Measurements from ENCODE around the gene DNPH1.

DNPH1 gene

DNA sequence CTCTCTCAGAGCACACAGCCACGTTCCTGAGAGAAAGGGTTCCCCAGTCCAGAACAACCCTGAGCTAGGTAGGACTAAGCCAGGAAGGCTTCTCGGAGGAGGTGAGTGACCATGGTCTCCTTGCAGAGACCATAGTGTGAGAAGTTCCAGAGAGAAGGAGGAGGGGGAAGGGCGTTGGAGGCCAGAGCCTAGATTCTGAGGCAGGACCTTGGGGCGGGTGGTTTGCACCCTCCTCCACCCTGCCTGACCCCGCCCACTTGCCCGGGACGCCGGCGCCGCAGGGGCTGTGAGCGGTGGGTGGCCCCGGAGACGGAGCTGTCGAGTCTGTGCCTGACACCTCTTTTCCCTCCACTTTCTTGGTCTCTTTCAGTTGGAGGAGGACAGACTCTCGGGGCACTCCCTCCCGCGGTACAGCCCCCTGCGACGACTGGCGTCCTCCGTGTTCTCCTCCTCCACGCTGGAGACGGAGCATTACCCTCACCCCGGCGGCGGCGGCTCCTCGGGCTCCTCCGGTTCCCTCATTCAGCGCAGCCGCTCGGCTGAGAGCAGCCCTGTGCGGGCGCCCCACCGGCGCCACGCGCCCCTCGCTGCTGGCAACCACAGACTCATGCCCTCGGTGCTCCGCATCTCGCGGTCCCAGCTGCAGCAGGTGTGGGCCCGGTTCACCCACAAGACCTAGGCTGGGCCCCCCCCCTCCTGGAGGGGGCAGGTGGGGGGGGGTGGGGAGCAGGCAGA, 40.2 kb upstream of the DNPH1 start:
- TF ChIP-seq GATA2 (IDR thresholded peaks at IDR 0.05; ENCODE audit: low read depth, low read length) (no peak), GATA3 (IDR thresholded peaks at IDR 0.05; ENCODE audit: low read depth, low read length) (no peak)

DNA sequence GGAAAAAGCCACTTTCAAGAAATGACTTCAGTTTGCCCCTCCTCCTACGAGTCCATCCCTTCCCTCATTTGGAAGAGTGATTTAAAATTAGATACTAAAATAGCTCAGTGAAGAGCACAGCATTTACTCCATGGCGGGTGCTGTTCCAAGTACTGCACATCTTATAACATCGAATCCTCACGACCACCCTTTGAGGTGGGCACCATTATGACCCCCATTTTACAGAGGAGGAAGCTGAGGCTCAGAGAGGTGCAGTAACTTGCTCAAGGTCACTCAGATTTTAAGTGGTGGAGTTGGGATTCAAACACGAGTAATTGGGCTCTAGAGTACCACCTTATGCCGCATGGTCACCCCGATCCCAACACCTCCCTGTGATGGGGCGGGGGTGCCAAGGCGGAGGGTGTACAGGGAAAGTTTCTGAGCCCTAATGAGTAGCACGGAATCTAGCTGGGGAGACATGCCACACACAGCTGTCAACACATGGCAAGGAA, 39.5 kb upstream of the DNPH1 start:
- TF ChIP-seq GATA2 (IDR thresholded peaks at IDR 0.05; ENCODE audit: low read depth, low read length) (no peak), GATA3 (IDR thresholded peaks at IDR 0.05; ENCODE audit: low read depth, low read length) (no peak)

DNA sequence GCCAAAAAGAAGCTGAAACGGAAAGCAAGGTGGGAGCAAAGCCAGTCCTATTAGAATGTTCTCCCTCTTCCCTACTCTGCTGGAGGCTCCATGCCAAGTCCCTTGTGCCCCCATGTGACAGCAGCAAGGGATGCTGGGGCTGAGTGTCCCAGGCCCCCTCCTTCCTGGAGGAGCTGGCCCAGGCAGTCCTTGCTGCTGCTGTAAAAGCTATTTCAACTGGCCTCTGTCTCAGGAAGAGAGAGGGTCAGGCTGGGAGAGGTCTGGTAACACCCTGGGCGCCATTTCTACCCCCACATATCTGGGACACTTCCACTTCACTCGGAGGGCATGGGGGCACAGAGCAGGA, 39.0 kb upstream of the DNPH1 start:
- TF ChIP-seq GATA2 (IDR thresholded peaks at IDR 0.05; ENCODE audit: low read depth, low read length) = no peak
- TF ChIP-seq GATA3 (IDR thresholded peaks at IDR 0.05; ENCODE audit: low read depth, low read length) = no peak

DNA sequence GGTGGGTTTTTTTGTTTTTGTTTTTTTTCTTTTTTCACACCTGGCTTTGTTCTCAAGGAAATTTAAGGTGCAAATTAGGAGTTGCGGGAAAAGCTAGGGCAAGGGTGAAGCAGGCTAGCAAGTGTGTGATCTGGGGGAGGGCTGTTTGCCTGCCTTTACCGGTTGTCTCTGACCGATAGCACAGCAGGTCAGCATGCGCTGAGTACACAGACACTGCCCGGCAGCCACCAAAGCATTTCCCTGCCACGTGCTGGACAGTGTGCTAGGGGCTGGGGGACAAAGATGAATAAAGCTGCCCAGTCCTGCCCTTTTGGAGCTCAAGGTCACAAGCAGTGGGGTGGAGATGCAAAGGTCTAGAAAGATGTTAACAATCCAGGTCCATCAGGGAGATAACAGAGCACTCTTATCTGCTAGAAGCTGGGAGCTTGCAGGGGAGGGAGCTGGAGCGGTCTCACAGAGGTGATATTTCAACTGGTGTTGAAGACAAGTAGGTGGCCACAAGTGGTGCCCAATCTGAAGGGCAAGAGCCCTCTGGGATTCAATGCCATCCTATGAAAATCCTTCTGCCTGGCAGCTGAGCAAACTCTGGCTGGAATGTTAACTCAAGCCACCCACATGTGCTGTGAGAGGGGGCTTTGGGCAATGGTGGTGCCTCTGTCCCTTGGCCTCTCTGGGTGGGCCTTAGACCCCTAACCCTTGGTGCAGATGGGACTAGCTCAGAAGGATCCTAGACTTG, 38.5 kb upstream of the DNPH1 start:
- no peak for TF ChIP-seq GATA2 (IDR thresholded peaks at IDR 0.05; ENCODE audit: low read depth, low read length)

DNA sequence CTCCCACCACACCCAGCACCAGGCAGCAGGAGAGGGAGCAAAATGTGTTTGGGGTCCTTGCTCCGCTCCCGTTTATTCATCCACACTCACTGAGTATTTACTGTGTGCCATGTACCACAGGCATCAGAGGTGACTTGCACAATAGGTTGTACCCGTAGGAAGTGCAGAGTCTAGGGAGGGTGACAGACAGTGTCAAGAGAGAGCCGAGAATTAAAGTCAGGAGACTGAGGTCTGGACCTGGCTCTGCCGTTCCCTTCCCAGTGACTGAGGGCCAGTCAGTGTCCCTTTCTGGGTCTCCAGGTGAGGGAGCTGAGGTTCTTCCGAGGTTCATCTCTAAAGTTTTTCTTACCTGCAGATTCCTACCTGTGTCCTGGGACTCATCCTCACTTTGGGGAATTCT, 36.3 kb upstream of the DNPH1 start:
- TF ChIP-seq GATA2 (IDR thresholded peaks at IDR 0.05; ENCODE audit: low read depth, low read length) (no peak), GATA3 (IDR thresholded peaks at IDR 0.05; ENCODE audit: low read depth, low read length) (no peak)

DNA sequence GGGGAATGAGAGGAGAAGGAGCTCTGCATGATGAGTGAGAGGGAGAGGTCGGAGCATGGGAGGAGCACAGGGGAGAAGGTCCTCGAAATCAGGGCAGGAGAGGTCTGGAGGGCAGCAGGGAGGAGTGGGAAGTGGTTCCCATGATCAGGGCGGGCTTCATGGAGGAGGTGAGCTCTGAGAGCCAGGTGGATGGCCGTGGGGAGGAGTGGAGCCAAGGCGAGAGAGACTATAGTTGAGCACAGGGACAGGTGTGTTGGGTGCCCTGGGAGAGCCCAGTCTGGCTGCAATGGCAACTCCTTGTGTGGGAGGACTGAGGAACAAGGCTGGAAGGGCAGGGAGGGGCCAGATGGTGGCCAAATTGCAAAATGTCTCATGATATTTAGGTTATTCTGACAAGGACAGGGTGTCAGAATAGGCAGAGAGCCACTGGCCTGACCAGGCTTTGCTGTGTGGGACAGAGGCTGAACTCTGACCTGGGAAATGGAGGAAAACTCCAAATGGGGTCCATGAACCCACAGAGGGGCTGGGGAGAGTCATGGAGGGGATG, 35.4 kb upstream of the DNPH1 start:
- TF ChIP-seq GATA2 (IDR thresholded peaks at IDR 0.05; ENCODE audit: low read depth, low read length) (no peak), GATA3 (IDR thresholded peaks at IDR 0.05; ENCODE audit: low read depth, low read length) (no peak)

DNA sequence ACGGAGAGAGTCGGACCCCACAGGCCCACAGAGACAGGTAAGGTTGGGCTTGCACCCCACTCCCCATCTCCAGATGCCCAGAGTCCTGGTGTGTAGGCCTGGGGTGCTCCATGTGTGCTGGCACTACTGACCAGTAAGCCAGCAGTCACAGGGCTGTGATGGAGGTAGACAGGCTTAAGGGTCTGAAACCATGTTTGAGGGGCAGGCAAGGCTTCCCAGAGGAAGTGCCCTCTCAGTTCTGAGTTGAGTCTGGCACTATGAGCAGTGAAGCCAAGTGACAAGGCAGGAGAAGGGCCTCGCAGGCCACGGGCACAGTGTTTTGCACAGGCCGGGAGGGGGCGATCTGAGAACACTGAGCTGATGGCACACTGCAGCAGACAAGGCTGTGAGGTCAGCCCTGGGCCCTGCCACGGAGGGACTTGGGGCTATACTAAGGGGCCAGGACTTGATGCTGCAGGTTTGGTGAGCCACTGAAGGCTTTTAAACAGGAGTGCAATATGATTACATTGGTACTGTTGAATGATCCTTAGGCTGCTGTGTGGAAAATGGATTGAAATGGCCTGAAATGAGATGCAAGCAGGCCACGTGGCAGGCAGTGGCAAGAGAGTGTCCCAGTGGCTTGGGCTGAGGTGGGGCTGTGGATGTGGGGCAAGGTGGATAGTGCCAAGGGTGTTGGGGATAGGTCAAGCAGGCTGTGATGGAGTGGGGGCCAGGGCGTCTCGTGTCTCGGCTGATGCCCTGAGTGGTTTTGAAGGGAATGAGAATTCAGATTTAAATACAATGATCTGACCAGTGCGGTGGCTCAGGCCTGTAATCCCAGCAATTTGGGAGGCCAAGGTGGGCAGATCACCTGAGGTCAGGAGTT, 34.3 kb upstream of the DNPH1 start:
- TF ChIP-seq GATA2 (IDR thresholded peaks at IDR 0.05; ENCODE audit: low read depth, low read length) (no peak), GATA3 (IDR thresholded peaks at IDR 0.05; ENCODE audit: low read depth, low read length) (no peak)

DNA sequence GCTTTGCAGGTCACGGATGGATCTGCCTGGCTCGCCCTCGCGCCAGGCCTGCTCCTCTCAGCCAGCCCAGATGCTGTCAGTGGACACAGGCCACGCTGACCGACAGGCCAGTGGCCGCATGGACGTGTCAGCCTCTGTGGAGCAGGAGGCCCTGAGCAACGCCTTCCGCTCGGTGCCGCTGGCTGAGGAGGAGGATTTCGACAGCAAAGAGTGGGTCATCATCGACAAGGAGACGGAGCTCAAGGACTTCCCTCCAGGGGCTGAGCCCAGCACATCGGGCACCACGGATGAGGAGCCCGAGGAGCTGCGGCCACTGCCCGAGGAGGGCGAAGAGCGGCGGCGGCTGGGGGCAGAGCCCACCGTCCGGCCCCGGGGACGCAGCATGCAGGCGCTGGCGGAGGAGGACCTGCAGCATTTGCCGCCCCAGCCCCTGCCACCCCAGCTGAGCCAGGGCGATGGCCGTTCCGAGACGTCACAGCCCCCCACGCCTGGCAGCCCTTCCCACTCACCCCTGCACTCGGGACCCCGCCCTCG, 33.6 kb upstream of the DNPH1 start:
- TF ChIP-seq GATA2 (IDR thresholded peaks at IDR 0.05; ENCODE audit: low read depth, low read length) (no peak), GATA3 (IDR thresholded peaks at IDR 0.05; ENCODE audit: low read depth, low read length) (no peak)

DNA sequence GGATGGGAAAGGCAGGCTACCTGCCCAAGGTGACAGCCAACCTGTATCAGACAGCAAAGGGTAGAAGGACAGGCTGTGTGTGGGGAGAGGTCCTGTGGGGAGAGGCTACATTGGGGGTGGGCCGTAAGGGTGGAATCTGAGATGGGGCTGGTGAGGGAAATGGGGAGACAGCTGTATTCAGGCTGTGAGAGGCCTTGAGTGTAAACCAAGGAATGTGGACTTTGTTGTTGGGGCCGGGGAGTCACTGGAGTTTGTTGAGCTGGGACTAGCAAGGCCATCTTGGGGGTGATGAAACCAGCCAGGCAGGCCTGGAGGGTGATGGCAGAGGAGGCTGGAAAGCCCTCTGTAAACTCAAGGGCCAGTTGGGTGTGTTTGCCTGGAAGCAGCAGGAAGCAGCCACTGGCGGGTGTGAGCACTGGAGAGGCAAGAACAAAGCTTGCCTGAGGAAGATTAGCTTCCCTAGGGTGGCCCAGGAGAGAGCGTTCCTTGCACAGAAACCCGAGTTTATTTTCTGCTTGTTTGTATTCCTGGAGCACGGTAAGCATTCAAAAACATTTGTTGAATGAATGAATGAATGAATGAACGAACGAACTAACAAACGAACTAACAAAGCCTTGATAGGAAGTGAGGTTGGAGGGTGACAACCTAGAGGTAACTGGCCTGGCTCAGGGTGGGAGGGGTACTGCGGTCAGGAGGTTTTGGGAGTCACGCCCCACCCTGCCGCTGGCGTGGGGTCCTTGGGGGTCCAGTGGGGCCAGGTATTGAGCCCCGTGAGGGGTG, 32.9 kb upstream of the DNPH1 start:
- no peak for TF ChIP-seq GATA2 (IDR thresholded peaks at IDR 0.05; ENCODE audit: low read depth, low read length)

DNA sequence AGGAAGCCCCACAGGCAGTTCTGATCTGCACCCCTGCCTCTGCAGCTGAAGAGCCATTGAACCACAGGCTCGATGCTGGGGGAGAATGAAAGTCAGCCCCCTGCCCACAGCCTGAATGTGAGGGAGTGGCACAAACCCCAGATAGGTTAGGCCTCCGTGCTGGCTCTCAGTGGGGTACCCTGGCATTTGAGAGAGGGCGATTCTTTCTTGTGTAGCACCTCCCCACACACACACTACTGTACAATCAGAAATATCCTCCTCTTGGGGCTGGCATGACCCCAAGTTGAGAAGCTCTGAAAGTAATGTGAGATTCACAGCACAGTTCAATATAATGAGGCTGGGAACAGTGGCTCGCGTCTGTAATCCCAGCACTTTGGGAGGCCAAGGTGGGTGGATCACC, 31.9 kb upstream of the DNPH1 start:
- TF ChIP-seq GATA3 (IDR thresholded peaks at IDR 0.05; ENCODE audit: low read depth, low read length) (no peak), GATA2 (IDR thresholded peaks at IDR 0.05; ENCODE audit: low read depth, low read length) (no peak)

DNA sequence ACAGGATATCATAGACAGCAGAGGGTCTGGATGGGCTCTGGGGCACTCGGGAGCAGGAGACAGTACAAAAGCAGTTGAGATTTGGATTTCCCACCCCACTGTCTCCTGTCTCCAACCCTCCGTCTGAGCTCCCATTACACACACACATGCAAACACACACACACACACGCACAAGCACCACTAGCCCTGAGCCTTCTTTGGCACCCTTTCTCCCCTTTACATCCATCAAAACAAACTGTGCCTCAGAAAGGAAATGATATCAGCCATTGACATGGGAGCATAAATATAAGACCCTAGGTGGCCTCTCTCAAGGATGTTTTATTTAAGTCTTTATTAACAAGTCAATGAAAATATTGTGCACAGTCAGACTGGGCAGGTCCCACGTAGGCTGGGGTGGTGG, 31.5 kb upstream of the DNPH1 start:
- no peak for TF ChIP-seq GATA2 (IDR thresholded peaks at IDR 0.05; ENCODE audit: low read depth, low read length)
- no peak for TF ChIP-seq GATA3 (IDR thresholded peaks at IDR 0.05; ENCODE audit: low read depth, low read length)

DNA sequence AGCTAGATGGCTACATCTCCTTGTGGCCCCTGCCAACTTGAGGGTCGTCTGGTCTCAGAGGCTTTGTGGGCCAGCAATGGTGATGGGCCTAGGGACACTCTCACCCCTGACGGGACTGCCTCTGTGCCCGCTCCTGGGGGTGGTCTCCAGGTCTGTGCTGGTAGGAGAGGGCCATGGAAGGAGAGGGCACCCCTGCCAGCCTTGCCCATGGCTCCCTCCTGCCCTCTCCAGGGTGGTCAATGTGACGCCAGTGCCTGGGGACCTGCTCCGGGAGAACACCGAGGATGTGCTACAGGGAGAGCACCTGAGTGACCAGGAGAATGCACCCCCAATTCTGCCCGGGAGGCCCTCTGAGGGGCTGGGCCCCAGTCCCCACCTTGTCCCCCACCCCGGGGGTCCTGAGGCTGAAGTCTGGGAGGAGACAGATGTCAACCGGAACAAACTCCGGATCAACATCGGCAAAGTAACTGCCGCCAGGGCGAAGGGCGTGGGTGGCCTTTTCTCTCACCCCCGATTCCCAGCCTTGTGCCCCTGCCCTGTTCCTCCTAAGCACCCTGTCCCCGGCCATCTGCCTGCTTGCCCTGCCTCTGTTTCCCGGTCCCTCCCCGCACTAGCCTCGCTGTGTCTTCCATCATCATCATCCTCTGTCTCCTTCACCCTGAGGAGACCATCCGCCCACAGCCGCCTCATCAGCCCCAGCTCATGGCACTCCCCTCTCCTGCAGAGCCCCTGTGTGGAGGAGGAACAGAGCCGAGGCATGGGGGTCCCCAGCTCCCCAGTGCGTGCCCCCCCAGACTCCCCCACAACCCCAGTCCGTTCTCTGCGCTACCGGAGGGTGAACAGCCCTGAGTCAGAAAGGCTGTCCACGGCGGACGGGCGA, 29.8 kb upstream of the DNPH1 start:
- TF ChIP-seq GATA2 (IDR thresholded peaks at IDR 0.05; ENCODE audit: low read depth, low read length) (no peak), GATA3 (IDR thresholded peaks at IDR 0.05; ENCODE audit: low read depth, low read length) (no peak)
